Articular chondrocyte of knee joint (primary cell): ENCODE data around the gene CPAMD8. TPM values are rescaled to one million over a fixed set of nuclear protein-coding genes. Genes with fewer than 3 reads are reported as not detected.

Experiments used
- small RNA-seq: library from RNA; depleted of rRNA; stranded (forward); fragments of <200 nt; gene quantifications from one replicate; pipeline ENCODE3, GENCODE V24; 2012
- total RNA-seq: library from RNA; depleted of rRNA; stranded (reverse); fragments of >200 nt; gene quantifications from 2 replicates; pipeline ENCODE4 v1.2.3, GENCODE V29; 2012

CPAMD8 gene
- 1.4 and 1.7 TPM in 2 replicates for total RNA-seq

GRCh38 chr19:17026706-17027534 is at the start of gene CPAMD8:
Gene CPAMD8 (minus strand): TSS chr19:17026810. CDS start chr19:17026642, 168 bp downstream.

GRCh38 chr19:17075035-17075863 is 48.6 kb upstream of the CPAMD8 start, which contains the start of the genes HAUS8 and MYO9B:
Gene HAUS8 (minus strand): TSS chr19:17075452. CDS start chr19:17075422, 30 bp downstream.
Gene MYO9B (plus strand): TSS chr19:17075777. CDS start chr19:17101718, 25,941 bp downstream.

GRCh38 chr19:16888629-16889365 is 137.8 kb downstream of the CPAMD8 start, which contains the start of gene F2RL3:
Gene F2RL3 (plus strand): TSS chr19:16888999. CDS start chr19:16889190, 191 bp downstream.

Small RNA genes within 50 kb of the gene (small RNA-seq; reads per million reads assigned to genes)
- gene RN7SL823P: not detected
- gene RN7SL835P: not detected

Other genes starting within 250 kb of the CPAMD8 start
- 24.3 and 27.8 TPM in 2 replicates for gene SIN3B, start 197.4 kb downstream of the CPAMD8 start, total RNA-seq
- gene F2RL3, start 137.8 kb downstream of the CPAMD8 start, total RNA-seq: not detected in 2 replicates
- 2.4 and 3.1 TPM in 2 replicates for gene HAUS8, start 48.6 kb upstream of the CPAMD8 start, total RNA-seq
- 59.7 and 72.8 TPM in 2 replicates for gene MYO9B, start 49.0 kb upstream of the CPAMD8 start, total RNA-seq
- 20.3 and 22.7 TPM in 2 replicates for gene USE1, start 188.5 kb upstream of the CPAMD8 start, total RNA-seq
- 3.7 and 4.1 TPM in 2 replicates for gene OCEL1, start 199.4 kb upstream of the CPAMD8 start, total RNA-seq
- gene NR2F6, start 219.1 kb upstream of the CPAMD8 start, total RNA-seq: 20.8 and 27.7 TPM in 2 replicates
- not detected in 2 replicates for gene USHBP1, start 237.9 kb upstream of the CPAMD8 start, total RNA-seq
- gene BABAM1, start 240.6 kb upstream of the CPAMD8 start, total RNA-seq: 59.5 and 63.5 TPM in 2 replicates